Right ventricle myocardium inferior (tissue), 1 donor: ENCODE data around the gene UPF3A. TPM values are rescaled to one million over a fixed set of nuclear protein-coding genes. Genes with fewer than 3 reads are reported as not detected.
A peak's percentile ranks its signal among the peaks of the same experiment; 100 is the strongest.
"Not testable (repeated sequence)": the region's sequence is repeated elsewhere in the genome, so short reads cannot be mapped to it uniquely, and the experiment has no call there.

Source experiments
- ATAC-seq: fragments of 200-7000 bp; cut with Tn5 transposase; one replicate; pipeline ENCODE4 v1.9.1; 2020; ENCODE audit warnings: mild to moderate bottlenecking, moderate library complexity
- DNase-seq: peaks from one replicate; pipeline ENCODE4 v3.0.0; 2021; ENCODE audit errors: missing footprints
- intact Hi-C: fragments of 100-400 bp; cut with DNase I; formaldehyde crosslinking; loops from one replicate; pipeline ENCODE4 v1.11.0; 2022
- total RNA-seq: library from RNA; stranded (reverse); fragmentation: NEBNext Ultra II Directional; extraction: Animal tissue kit (Norgen Biotek cat#: 25700); gene quantifications from one replicate; pipeline ENCODE4 v1.2.1, GENCODE V29; 2021
- donor health status: DM: no; HTN: yes; CAD: no; lungs with severe emphysema.

Gene UPF3A
- total RNA-seq, 1 donor from 2014 or later: 19.3 TPM

- no peak for DNase-seq
- intact Hi-C loops: no loop called here
- no peak for ATAC-seq
Observed at GRCh38 chr13:114321256-114321655, 39.9 kb downstream of the UPF3A start.

DNA sequence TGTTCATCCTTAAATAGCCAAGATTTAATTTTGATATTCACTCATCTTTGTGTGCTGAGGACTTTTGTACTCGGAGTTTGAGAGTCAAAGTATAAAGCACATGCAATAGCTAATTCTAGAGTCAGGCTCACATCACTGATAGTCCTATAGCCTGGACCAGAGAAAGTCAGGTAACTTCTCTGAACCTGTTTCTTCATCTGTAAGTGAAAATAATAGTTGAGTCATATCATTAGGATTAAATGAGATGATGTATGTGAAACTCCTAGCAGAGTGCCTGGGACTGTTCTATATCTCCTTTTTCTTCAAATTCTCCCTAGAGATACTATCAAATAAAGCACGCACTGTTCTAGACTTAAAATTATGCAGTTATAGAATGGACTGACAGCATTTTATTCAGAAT lies 41.9 kb downstream of the UPF3A start:
- ATAC-seq: no peak
- intact Hi-C loops: no loop called here
- DNase-seq: no peak

DNA sequence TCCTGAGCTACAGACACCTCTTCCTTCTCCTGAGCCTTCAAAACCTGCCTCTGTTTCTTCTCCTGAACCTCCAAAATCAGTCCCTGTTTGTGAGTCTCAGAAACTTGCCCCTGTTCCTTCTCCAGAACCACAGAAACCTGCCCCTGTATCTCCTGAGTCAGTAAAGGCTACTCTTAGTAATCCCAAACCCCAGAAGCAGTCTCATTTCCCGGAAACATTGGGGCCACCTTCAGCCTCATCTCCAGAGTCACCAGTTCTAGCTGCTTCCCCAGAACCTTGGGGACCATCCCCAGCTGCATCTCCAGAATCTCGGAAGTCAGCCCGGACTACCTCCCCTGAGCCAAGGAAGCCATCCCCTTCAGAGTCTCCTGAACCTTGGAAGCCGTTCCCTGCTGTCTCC lies 42.9 kb downstream of the UPF3A start:
- no peak for ATAC-seq
- intact Hi-C loops: no loop called here
- no peak for DNase-seq

DNA sequence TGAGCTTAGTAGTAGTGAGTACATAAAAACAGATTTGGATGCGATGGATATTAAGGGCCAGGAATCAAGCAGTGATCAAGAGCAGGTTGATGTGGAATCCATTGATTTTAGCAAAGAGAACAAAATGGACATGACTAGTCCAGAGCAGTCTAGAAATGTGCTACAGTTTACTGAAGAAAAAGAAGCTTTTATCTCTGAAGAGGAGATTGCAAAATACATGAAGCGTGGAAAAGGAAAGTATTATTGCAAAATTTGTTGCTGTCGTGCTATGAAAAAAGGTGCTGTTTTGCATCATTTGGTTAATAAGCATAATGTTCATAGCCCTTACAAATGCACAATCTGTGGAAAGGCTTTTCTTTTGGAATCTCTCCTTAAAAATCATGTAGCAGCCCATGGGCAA lies 44.3 kb downstream of the UPF3A start:
- intact Hi-C loops: no loop called here
- no peak for DNase-seq
- ATAC-seq: no peak

- intact Hi-C loops: no loop called here
- no peak for DNase-seq
- no peak for ATAC-seq
Observed at GRCh38 chr13:114328034-114328433, 46.6 kb downstream of the UPF3A start.

DNA sequence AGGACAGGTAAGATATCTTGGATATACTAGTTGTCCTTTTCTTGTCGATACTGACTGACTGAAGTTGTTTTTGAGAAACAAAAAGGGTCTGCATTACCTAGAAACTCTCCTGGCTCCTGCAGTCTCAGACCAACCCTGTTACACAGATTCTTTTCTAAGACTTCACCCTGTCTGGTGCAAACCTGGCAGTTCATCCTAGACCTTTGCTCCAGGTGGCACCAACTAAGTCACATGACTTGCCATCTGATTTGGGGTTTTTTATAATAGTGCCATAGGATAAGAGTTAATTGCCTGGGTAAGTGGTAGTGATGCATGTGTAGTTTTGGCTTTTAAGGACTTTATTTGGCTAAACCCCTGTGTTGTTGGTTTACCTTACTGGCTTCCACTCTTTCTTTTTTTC lies 47.2 kb downstream of the UPF3A start:
- intact Hi-C loops: no loop called here
- ATAC-seq (no peak), DNase-seq (no peak)

- DNase-seq (no peak), ATAC-seq (no peak)
- intact Hi-C loops: no loop called here
Observed at GRCh38 chr13:114330086-114330485, 48.7 kb downstream of the UPF3A start.

DNA sequence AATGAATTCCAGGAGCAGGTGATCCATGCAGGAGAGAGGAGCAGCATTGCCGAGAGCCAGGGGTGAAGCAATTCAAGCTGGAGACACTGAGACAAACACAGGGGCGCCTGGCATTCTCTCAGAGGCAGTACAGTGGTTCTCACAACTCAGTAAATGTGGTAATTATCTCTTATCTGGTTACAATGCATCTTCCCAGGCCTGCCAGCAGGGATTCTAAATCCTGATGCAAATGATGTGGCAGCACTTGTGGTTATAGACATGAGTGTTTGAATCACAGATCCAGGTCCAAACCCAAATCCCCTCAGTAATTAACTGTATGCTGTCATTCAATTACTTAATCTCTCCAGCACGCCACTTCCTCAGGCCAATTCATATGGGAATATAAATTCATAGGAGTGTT lies 52.5 kb downstream of the UPF3A start:
- intact Hi-C loops, ATAC-seq, DNase-seq: not testable (repeated sequence)

DNA sequence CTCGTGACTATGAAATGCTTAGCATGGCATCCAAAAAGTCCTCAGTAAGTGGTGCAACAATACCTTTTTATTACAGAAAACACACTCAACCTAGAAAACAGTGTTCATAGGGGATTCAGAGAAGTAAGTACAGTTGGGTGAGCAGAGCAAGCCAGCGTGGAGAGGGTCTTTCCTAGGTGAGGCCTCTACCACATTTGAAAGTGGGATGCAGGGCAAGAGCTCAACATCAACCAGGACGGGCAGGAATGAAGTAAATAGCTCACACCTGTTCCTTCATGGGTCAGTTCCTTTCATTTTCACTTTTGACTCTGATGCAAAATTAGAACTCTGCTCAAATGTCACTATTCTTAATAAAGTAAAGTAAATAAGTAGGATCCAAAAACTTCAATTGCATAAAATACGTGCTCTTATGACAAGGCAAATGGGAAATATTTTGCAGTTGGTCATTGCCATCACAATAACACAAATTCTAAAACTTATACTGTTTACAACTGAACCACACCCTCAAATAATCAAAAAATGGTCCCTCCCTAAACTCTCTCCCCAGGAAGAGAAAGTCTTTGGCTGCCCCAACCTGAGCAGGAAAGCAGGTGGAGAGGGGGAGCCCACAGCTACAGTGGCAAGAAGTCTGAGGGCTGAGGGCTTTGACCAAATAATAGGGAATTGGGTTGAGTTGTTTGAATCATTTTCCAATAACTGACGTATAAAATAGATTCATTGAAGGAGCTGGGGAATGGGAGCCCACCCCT lies 53.1 kb downstream of the UPF3A start:
- DNase-seq (no peak), ATAC-seq (no peak)
- intact Hi-C loops: no loop called here

DNA sequence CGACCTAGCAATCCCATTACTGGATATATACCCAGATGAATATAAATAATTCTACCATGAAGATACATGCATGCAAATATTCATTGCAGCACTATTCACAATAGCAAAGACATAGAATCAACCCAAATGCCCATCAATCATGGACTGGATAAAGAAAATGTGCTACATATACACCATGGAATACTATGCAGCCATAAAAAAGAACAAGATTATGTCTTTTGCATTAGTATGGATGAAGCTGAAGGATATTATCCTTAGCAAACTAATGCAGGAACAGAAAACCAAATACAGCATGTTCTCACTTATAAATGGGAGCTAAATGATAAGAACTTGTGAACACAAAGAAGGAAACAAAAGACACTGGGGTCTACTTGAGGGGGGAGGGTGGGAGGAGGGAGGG lies 55.1 kb downstream of the UPF3A start:
- ATAC-seq, intact Hi-C loops: not testable (repeated sequence)

GRCh38 chr13:114338959-114339358 lies 57.6 kb downstream of the UPF3A start:
- no peak for ATAC-seq
- intact Hi-C loops: no loop called here
- no peak for DNase-seq

More for the DNA sequence above, 55.1 kb downstream of the UPF3A start:
- DNase-seq: not testable (repeated sequence)

DNA sequence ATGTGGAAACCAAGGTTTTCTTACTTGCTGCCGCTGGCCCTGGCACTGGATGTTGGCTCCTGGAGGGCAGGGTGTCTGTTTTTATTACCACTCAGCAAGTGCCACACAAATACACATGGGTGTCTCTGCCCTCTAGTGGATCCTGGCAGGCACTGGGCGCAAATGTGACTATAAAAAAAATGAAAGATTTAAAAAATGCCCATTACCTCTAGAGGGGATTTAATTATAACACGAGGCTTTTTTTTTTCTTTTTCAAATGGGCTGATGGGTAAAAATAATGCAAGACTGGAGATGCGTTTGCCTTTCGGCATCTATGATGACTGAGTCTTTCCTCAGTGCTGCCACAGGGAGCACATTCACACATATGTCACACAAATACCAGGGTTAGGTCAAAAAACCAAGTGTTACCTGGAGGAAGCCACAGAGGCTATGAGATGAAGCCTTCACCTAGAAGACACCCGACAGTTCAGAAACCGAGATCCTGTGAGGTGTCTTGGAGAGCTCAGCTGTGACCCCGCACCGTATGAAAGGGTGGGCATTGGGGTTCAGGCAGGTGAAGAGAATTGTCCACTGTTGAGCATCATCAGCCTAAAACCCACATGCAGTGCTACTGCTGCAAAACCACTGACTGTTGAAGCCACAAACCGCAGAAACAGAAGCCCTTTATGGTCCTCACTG lies 58.6 kb downstream of the UPF3A start:
- intact Hi-C loops: no loop called here
- ATAC-seq: peak; percentile 46
- DNase-seq: peak; percentile 70

- ATAC-seq: no peak
- DNase-seq: no peak
- intact Hi-C loops: no loop called here
Observed at GRCh38 chr13:114341003-114341777, 59.8 kb downstream of the UPF3A start.

DNA sequence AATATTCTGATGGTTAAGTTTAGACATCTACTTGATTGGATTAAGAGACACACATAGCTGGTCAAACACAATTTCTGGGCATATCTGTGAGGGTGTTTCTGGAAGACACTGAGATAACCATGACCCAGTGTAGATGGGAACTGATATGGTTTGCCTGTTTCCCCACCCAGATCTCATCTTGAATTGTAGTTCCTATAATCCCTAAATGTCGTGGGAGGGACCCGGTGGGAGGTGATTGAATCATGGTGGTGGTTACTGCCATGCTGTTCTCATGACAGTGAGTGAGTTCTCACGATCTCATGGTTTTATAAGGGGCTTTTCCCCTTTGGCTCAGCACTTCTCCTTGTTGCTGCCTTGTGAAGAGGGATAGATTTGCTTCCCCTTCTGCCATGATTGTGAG lies 65.9 kb downstream of the UPF3A start:
- ATAC-seq, intact Hi-C loops, DNase-seq: not testable (repeated sequence)

- intact Hi-C loops, ATAC-seq: not testable (repeated sequence)
- DNase-seq: peak; percentile 84
Observed at GRCh38 chr13:114352763-114353162, 71.4 kb downstream of the UPF3A start.

DNA sequence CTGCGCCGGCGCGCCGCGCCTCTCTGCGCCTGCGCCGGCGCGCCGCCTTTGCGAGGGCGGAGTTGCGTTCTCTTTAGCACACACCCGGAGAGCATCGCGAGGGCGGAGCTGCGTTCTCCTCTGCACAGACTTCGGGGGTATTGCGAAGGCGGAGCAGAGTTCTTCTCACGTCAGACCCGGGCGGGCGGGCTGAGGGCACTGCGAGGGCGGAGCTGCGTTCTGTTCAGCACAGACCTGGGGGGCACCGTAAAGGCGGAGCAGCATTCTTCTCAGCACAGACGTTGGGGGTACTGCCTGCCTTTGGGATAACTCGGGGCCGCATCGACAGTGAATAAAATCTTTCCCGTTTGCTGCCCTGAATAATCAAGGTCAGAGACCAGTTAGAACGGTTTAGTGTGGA lies 72.0 kb downstream of the UPF3A start:
- ATAC-seq, intact Hi-C loops, DNase-seq: not testable (repeated sequence)
